Measurements from ENCODE around the gene KRT36. TPM values are rescaled to one million over a fixed set of nuclear protein-coding genes. Genes with fewer than 3 reads are reported as not detected.

KRT36 gene
- total RNA-seq, 1 experiment from 2014 or later, result not detected

DNA sequence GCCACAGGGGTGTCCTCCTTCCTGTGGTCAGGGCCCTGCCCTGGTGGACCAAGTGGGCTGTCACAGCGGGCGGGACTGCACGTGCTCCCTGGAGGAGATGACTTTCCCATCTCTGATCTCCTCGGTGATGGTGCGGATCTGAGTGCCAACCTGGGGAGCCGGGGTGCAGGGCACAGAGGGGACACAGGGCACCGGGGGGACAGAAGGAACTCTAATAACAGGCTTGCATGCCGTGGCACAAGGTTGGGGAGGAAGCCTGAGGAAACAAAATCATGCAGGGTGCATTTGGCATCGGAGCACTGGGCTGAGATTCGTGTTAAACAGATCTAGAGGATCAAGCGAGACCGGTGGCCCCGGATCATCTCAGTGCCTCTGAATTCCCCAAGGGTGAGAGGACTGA lies 3.4 kb downstream of the KRT36 start:
- H3K9me3 Mint-ChIP-seq (ENCODE audit: unreplicated experiment), result no peaks in the 10 kb centered on the region
- Histone ChIP-seq H3K9me3 (no peaks in the 10 kb centered on the region), H3K4me3 (ENCODE audit: low read depth, low read length) (no peak overlapping the region), H3K27me3 (replicated peaks; ENCODE audit: control insufficient read depth, insufficient read depth, low read length) (no peaks in the 10 kb centered on the region), H3K36me3 (ENCODE audit: control insufficient read depth, insufficient read depth, low read length) (no peaks in the 10 kb centered on the region), H3K4me1 (peaks cover 16% of the 10 kb centered on the region)
- H3K36me3 Mint-ChIP-seq (ENCODE audit: insufficient read depth, unreplicated experiment), result no peaks in the 10 kb centered on the region
- peaks cover 11% of the 10 kb centered on the region for H3K4me1 Mint-ChIP-seq (ENCODE audit: low read depth, unreplicated experiment)
- ChIA-PET CTCF (no interaction called here), POLR2A (no interaction called here)
- no TSS peak for BruUV-seq (replicated peaks)
- TF ChIP-seq, protein P1, sequence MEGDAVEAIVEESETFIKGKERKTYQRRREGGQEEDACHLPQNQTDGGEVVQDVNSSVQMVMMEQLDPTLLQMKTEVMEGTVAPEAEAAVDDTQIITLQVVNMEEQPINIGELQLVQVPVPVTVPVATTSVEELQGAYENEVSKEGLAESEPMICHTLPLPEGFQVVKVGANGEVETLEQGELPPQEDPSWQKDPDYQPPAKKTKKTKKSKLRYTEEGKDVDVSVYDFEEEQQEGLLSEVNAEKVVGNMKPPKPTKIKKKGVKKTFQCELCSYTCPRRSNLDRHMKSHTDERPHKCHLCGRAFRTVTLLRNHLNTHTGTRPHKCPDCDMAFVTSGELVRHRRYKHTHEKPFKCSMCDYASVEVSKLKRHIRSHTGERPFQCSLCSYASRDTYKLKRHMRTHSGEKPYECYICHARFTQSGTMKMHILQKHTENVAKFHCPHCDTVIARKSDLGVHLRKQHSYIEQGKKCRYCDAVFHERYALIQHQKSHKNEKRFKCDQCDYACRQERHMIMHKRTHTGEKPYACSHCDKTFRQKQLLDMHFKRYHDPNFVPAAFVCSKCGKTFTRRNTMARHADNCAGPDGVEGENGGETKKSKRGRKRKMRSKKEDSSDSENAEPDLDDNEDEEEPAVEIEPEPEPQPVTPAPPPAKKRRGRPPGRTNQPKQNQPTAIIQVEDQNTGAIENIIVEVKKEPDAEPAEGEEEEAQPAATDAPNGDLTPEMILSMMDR (IDR thresholded peaks at IDR 0.05; ENCODE audit: insufficient read depth in 1 of 2, low read depth in 1 of 2, low read length in 1 of 2, severe bottlenecking in 1 of 2, unreplicated experiment in 1 of 2), result no peak
- intact Hi-C loops (cut with micrococcal nuclease; ENCODE audit: unreplicated experiment), result no loop called here
- H3K4me3 Mint-ChIP-seq (ENCODE audit: unreplicated experiment), result no peak overlapping the region
- no peak for DNase-seq
- no peaks in the 10 kb centered on the region for H3K27me3 Mint-ChIP-seq (ENCODE audit: insufficient read depth, unreplicated experiment)
- no peak overlapping the region for H3K27ac Mint-ChIP-seq (ENCODE audit: unreplicated experiment)

DNA sequence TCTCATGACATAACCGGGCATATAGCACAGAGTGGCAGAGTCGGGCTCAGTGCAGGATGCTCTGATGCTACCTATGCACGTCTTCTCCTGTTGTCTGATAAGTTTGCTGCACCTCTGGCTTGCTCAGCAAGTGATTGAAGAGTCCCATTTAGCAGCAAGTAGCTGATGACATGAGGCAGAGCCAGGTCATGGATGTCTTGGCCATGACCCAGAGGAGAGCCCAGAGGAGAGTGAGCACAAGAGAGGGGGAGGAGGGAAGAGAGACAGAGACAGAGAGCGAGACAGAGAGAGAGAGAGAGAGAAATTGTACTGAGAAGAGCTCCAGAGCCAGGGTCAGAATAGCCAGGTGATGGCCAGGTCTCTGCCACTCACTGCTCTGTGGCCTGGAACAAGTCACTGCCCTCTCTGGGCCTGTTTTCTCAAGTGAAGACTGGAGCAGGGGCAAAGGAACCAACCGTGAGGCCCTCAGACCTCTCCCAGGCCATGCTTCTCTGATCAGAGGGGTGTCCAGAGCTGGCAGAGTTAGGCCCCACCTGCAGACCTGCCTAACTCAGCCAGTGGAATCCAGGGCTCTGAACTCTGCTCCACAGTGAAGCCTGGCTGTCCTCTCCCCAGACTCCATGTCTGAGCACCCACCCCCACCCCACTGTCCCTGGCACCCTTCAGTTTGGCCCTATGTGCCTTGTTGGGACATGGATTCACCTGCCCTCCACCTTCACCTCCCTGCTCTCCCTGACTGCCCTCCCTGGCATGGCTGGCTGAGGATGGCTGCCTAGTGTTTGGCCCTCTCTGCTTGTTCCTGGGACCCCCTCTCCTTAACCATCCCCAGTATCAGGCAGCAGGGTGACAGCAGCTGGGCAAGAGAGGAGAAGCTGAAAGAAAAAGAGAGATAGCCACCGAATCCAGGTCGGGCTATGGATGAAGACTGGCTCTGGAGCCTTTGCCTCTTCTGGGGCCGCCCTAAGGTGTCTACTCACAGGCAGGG lies 4.5 kb downstream of the KRT36 start:
- DNase-seq, result no peak
- CTCF ChIA-PET, result interaction anchor here (0.6 to 1.5 kb wide), 2 partner anchors 64 to 163 kb away, joined by 3 to 4 read pairs; no protein-coding TSS in a partner anchor
- H3K4me1 Mint-ChIP-seq (ENCODE audit: low read depth, unreplicated experiment), result peaks cover 11% of the 10 kb centered on the region
- POLR2A ChIA-PET, result no interaction called here
- H3K4me1 ChIP-seq, result peaks cover 16% of the 10 kb centered on the region
- H3K4me3 Mint-ChIP-seq (ENCODE audit: unreplicated experiment), result no peak overlapping the region
- no peaks in the 10 kb centered on the region for H3K27me3 Mint-ChIP-seq (ENCODE audit: insufficient read depth, unreplicated experiment)
- H3K4me3 ChIP-seq (ENCODE audit: low read depth, low read length), result no peak overlapping the region
- no peaks in the 10 kb centered on the region for H3K36me3 ChIP-seq (ENCODE audit: control insufficient read depth, insufficient read depth, low read length)
- no peaks in the 10 kb centered on the region for H3K9me3 ChIP-seq
- no peaks in the 10 kb centered on the region for H3K36me3 Mint-ChIP-seq (ENCODE audit: insufficient read depth, unreplicated experiment)
- TF ChIP-seq, protein P1 (IDR thresholded peaks at IDR 0.05; ENCODE audit: insufficient read depth in 1 of 2, low read depth in 1 of 2, low read length in 1 of 2, severe bottlenecking in 1 of 2, unreplicated experiment in 1 of 2), result no peak
- H3K27ac Mint-ChIP-seq (ENCODE audit: unreplicated experiment), result no peak overlapping the region
- no peaks in the 10 kb centered on the region for H3K9me3 Mint-ChIP-seq (ENCODE audit: unreplicated experiment)
- no TSS peak for BruUV-seq (replicated peaks)
- intact Hi-C loops (cut with micrococcal nuclease; ENCODE audit: unreplicated experiment), result loop anchor here (5.0 kb wide), 1 partner anchor 68 kb away; no protein-coding TSS in a partner anchor
- H3K27me3 ChIP-seq (replicated peaks; ENCODE audit: control insufficient read depth, insufficient read depth, low read length), result no peaks in the 10 kb centered on the region

DNA sequence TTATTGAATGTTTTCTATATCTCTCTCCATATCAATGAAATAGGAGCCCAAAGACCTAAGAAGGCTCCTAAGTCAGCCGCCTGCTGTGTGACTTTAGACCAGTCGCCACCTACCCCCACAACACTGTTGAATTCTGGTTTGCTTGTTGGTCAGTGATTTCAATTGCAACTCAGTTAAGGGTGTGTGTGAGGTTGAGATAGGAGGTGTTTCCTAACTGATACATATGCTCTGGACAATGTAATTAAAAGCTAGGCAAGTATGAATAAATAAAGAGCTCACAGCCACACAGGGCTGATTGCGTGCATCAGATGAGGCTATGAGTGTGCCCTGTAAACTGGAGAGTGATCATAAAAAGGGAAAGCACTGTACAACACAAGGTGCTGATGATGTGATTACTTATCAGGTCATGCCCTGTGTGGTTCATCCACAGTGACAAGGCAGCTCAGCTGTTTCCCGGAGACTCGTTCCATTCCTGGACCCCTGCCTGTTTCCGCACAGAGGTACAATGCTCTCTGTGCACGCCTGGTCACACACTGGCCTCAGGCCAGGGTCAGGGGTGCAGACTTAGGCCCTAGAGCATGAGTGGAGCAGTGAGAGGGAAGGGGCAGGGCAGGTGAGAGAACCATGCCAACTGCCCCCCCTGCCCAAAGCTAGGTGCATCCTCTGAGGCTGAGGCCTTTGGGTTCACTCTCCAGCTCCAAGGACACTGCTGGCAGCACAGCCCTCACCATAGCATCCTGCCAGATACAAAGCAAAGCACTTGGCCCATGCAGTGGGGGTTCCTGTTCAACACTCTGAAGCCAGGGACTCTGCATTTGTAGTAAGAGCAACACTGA lies 5.5 kb downstream of the KRT36 start:
- Mint-ChIP-seq H3K4me1 (ENCODE audit: low read depth, unreplicated experiment) (peaks cover 11% of the 10 kb centered on the region), H3K36me3 (ENCODE audit: insufficient read depth, unreplicated experiment) (no peaks in the 10 kb centered on the region), H3K9me3 (ENCODE audit: unreplicated experiment) (no peaks in the 10 kb centered on the region), H3K4me3 (ENCODE audit: unreplicated experiment) (no peak overlapping the region), H3K27me3 (ENCODE audit: insufficient read depth, unreplicated experiment) (no peaks in the 10 kb centered on the region), H3K27ac (ENCODE audit: unreplicated experiment) (no peak overlapping the region)
- no peak for DNase-seq
- no peaks in the 10 kb centered on the region for H3K9me3 ChIP-seq
- intact Hi-C loops (cut with micrococcal nuclease; ENCODE audit: unreplicated experiment), result loop anchor here (5.0 kb wide), 1 partner anchor 67 kb away; no protein-coding TSS in a partner anchor
- H3K27me3 ChIP-seq (replicated peaks; ENCODE audit: control insufficient read depth, insufficient read depth, low read length), result no peaks in the 10 kb centered on the region
- H3K36me3 ChIP-seq (ENCODE audit: control insufficient read depth, insufficient read depth, low read length), result no peaks in the 10 kb centered on the region
- H3K4me3 ChIP-seq (ENCODE audit: low read depth, low read length), result no peak overlapping the region
- H3K4me1 ChIP-seq, result peaks cover 16% of the 10 kb centered on the region
- ChIA-PET CTCF (interaction anchor here (0.6 to 1.5 kb wide), 3 partner anchors 65 to 182 kb away, joined by 3 to 4 read pairs (median 4); no protein-coding TSS in a partner anchor), POLR2A (no interaction called here)
- no TSS peak for BruUV-seq (replicated peaks)
- TF ChIP-seq, protein P1 (IDR thresholded peaks at IDR 0.05; ENCODE audit: insufficient read depth in 1 of 2, low read depth in 1 of 2, low read length in 1 of 2, severe bottlenecking in 1 of 2, unreplicated experiment in 1 of 2), result no peak

Measured in Caco-2 (cell line).